GM20000 (cell line): Measurements from ENCODE around the gene DNAH10.

Source experiments
- DNase-seq: peaks from one replicate; pipeline ENCODE4 v3.0.0; 2012; ENCODE audit warnings: low spot score
- CTCF ChIP-seq: IDR thresholded peaks from 2 replicates; pipeline ENCODE4 v1.5.1; 2012; ENCODE audit warnings: mild to moderate bottlenecking, control low read depth; ENCODE audit errors: extremely low read depth, missing control alignments

DNAH10 gene

GRCh38 chr12:123807670-123808069, 45.6 kb downstream of the DNAH10 start:
- no peak for DNase-seq

DNA sequence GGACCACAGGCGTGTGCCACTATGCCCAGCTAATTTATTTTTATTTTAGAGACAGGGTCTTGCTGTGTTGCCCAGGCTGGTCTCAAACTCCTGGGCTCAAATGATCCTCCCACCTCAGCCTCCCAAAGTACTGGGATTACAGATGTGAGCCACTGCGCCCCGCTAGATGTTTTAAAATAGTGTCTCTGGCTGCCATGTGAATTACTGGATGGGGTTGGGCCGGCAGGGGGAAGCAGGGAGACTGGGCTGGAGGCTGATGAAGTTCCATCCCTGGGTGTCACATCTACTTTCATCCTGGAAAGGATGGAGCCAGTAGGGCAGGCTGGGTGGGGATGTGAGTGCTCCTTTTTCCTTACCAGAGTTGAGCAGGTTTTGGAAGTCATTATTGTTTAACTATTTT, 46.1 kb downstream of the DNAH10 start:
- TF ChIP-seq CTCF: peak; percentile 12
- no peak for DNase-seq

More at GRCh38 chr12:123807670-123808069, 45.6 kb downstream of the DNAH10 start:
- no peak for TF ChIP-seq CTCF

DNA sequence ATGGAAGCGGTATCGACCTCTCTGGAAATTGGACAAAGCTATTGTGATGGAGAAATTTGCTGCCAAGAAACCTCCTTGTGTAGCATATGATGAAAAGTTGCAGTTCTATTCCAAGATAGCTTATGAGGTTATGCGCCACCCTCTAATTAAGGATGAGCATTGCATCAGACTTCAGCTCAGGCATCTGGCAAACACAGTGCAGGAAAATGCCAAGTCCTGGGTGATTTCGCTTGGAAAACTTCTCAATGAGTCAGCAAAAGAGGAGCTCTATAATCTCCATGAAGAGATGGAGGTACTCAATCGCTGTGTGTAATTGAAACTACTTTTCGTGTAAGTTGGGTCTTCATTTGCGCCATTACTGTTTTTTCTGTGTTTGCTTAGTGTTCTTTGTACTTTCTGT, 51.2 kb downstream of the DNAH10 start:
- no peak for DNase-seq
- no peak for TF ChIP-seq CTCF

DNA sequence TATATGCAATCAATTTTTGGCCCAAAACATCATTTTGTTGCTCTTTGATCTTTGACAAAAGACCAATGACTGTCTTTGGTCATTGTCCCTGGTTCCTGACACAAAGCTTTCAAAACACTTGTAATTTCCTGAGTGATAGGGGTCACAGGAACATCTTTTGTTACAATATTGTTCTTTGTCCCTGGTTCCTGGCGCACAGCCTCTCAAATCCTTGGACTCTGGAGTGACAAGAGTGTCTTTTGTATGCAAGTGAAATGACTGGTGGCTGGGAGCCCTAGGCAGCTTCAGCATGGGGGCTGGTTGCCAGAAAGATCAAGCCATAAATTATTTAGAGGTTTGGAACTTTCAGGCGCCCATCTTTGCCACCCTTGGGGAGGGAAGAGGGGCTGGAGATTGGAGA, 53.9 kb downstream of the DNAH10 start:
- no peak for TF ChIP-seq CTCF
- no peak for DNase-seq

- TF ChIP-seq CTCF: no peak
- DNase-seq: no peak
Measured at GRCh38 chr12:123816896-123817537, 54.9 kb downstream of the DNAH10 start.

DNA sequence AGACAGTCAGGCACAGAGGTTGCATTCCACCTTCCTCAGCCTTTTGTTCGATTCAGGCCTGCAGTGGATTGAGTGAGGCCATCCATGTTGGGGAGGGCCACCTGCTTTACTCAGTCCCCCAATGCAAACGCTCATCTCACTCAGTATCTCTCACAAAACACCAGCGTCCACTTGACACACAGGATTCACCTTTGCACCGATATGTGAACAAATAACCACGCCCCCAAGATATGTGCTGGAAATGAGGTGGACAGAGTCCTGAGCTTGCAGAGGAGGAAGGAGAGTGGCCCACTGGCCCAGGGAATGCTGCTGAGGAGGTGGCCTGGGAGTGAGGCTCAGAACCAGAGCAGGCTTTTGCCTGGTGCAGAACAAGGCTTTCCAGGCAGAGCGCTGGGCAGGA, 60.7 kb downstream of the DNAH10 start:
- no peak for DNase-seq
- no peak for TF ChIP-seq CTCF

- DNase-seq: no peak
- TF ChIP-seq CTCF: no peak
Measured at GRCh38 chr12:123828120-123828519, 66.0 kb downstream of the DNAH10 start.
